ENCODE data around the gene LYRM9.
"Not testable (repeated sequence)": the region's sequence is repeated elsewhere in the genome, so short reads cannot be mapped to it uniquely, and the experiment has no call there.

Gene LYRM9

DNA sequence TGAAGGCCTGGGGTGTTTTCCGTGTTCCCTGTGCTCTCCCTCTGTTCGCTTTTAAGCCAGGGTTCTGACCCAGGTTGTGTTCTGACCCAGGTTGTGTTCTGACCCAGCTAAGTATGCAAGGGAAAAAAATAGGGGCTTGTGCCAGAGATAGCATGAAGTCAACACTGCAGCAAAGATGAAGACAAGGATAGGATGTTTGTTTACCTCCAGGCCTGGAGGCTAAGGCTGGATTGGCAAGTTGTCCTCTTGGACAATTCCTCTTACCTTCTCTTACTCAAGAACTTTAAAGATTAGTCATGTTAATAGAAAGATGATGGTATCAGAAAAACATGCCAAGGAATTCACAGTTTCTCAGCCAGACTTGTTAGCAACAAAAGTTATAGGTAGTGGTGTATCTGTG, 19.4 kb downstream of the LYRM9 start:
- DNase-seq (ENCODE audit: low read depth), result no peak

DNA sequence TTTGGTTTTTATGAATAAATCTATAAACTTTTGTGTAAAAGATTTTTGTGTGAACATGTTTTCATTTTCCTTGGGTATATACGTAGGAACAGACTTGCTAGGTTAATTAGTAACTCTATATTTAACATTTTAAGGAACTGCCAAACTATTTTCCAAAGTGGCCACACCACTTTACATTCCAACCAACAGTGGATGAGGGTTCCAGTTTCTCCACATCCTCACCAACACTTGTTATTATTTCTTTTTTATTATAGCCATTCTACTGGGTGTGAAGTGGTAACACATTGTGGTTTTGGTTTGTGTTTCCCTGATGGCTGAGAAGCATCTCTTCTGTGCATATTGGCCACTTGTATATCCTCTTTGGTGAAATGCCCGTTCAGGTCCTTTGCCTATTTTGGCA, 20.0 kb downstream of the LYRM9 start:
- DNase-seq (ENCODE audit: low read depth), result no peak

DNA sequence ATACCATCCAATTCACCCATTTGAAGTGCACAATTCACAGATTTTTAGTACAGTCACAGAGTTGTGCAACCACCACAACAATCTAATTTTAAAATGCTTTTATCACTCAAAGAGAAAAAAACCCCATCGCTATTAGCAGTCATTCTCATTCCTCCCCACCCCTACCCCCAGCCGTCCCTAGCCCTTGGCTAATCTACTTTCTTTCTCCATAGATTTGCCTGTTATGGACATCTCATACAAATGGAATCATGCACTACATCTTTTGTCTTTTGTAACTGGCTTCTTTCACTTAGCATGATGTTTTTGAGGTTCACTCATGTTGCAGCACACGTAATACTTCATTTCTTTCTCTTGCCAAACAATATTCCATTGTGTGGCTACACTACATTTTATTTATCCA, 20.4 kb downstream of the LYRM9 start:
- DNase-seq (ENCODE audit: low read depth), result no peak

DNA sequence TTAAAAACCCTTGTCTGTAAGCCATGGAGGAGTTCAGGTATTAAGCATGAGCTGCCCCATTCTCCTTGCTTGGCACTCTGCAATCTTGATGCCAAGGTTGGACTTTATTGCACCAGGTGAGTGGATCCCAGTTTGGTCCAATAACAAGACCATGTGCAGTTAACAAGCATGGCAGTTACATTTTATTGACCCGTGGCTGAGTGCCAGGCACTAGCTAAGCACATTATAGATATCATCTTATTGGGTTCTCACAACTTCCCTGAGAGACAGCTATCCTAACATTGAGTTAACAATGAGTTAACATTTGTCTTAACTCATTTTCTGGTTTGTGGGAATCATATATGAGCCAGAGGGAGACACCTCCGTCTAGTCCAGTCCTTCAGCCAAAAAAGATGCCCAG, 21.8 kb downstream of the LYRM9 start:
- no peak for DNase-seq (ENCODE audit: low read depth)

DNA sequence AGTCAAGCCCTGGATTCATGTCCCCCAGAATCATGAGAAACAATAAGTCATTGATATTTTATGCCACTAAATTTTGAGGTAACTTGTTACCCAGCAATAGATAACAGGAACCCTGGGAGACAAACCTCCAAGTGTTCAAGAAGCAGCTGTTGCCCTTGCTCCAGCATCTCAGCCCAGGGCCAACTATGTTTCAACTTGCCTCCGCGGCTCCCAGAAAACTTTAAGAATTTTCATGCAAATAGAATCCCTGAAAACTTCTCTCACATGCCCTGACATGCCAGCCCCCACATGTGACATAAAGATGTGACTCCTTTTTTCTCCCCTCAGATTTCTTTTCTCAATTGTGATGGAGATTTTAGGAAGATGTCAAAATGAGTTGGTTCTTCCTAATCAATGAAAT, 22.8 kb downstream of the LYRM9 start:
- DNase-seq (ENCODE audit: low read depth), result no peak

DNA sequence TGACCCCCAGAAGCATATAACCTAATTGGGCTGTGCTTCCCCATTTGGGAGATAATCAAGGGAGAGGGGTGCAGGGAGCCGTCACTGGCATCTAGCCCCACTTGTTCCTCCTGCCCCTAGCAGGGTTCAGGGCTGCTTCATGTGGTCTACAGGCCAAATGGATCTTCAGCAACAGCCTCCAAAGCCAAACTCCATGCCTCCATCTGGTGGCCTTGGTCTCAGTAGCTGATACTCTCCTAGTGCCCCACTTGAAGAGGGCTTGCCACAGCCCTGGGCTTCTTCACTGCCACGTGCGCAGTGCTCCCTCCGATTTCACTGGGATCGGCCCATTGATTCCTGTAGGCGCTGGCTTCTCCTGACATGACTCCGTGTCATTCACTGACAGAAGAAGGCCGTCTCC, 24.6 kb downstream of the LYRM9 start:
- no peak for DNase-seq (ENCODE audit: low read depth)

DNA sequence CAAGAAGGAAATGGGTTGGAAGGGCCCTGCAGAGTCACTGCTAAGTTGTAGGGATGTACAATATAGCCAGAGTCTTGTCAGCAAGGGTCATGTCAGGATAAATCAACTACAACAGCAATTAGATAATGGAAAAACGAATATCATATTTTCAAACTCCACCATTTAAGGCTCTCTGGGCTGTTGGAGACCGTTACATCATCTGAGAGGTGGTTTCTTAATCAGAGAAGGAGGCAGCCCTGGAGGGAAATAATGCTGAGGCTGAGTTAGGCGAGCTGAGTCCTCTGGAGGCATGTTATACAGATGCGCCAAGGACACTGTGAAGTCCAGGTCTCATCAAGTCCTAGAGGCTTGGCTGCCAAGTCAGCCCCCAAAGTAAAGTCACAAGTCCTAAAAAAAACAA, 30.3 kb downstream of the LYRM9 start:
- no peak for DNase-seq (ENCODE audit: low read depth)

DNA sequence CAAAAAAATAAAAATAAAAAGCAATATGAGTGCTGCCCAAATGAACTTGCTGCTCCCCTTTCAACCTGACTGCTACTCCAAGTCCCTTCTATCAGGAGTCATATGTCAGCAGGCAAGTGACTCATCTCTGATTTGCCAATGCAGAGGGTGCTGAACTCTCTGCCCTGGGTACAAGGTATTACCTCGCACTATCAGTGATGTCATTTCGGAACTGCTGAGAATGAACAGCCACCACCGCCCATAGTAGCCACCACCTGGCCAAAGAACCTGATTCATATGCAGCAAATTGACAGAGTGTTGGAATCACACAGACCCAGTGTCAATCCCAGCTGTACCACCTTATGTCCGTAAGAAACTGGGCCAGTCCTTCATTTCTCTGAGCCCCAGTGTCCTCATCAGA, 31.2 kb downstream of the LYRM9 start:
- no peak for DNase-seq (ENCODE audit: low read depth)

DNA sequence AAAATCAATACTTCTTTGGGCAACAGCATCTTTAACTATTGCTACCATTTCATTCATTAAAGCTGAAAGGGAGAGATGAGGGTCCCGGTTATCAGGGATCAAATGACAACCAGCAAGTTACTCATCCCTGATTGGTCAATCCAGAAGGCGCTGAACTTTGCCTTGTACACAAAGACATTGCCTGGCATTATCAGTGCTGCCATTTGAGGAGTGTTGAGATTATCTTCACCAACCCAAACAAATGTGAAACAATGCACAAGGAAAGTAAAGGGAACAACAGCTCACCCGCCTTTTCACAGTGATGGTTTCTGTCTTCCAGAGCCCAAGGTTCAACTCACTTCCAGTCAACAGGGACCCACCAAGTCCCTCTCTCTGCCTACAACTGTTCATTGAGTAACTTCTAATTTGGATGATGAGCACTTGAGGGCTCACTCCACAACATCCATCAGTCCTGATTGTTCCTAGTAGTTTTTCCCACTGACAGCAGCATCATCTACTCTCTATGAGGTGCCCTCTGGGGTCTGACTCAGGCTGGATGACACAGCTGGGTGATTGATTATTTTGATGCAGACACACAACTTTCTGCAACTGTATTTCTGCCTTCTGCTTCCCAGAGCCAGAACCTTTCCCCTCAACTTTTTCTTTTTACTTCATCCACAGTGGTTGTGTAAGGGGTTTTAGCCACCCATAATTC, 32.0 kb downstream of the LYRM9 start:
- no peak for DNase-seq (ENCODE audit: low read depth)

DNA sequence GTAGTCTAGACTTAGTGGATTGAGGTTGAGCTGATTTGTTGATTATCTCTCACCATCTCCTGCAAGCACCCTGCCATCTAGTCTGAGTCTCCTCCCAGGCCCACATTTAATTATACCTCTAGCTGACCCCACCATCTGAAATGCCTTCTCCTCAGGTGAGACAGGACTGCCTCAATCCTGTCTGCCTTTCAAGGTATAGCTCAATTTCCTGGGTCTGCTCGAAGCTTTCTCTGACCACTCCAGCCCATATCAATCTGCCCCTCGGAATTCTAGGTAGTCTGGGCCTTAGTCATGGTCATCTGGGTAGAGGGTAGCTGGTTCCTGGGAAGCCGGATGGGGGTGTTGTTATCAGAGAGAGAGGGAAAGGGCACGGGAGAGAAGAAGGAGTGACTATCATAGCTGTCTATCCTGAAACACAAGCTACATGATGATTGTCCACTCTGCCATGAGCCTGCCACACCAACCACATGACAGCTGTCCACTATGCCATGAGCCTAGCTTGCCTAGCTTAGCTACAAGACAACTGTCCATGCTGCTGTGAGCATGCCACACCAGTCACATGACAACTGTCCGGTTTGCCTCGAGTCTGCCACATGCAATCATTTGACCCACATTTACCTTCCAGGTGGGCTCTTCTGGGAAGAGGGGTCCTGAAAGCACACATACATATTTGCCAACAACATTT, 34.4 kb downstream of the LYRM9 start:
- DNase-seq (ENCODE audit: low read depth), result no peak

DNA sequence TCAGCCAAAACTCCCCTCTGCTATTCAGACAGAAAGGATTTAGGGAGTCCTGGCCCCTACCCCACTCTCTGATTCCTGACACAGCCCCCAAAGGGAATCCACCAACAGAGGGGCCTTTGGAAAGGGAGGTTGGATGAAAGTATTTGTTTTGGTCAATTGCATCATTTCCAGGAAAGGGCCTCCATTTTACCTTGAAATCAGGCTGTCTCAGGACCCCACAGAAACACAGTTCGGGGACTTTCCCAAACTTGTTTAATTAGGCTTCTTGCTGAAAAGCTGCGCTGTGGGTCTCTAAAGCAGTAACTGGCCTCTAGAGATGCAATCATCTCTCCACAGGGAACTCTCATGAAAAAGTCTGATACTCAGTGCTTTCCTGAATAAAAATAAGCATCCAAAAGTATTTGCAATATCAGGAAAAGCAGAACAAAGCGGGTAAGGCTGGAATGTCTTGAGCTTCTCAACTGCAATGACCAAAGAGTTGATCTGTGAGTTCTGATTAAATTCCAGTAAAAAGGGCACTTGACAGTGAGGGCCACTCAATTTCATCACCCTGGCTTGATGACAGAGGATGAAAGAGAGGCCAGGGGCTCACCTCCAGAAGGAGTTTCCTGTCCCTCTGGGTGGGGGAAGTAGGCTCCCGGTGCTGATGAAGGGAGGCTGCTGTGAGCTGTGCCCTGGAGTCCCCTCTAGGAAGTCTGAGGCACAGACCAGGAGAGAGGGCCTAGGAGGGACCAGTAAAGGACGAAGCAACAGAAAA, 36.3 kb downstream of the LYRM9 start:
- DNase-seq (ENCODE audit: low read depth), result no peak

DNA sequence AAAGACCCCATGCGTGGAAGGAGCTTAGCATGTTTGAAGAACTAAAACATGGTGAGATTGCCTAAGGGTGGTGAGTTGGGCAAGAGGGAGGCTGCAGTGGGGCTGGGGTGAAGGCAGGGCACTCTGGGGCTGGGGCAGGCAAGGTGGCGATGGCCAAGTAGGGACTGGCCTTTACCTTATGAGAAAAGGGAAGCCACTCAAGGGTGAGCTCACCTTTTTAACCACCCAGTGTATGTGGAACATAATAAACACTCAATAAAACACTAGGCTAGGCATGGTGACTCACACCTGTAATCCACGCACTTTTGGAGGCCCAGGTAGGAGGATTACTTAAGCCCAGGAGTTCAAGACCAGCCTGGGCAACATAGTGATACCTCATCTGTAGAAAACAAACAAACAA, 37.7 kb downstream of the LYRM9 start:
- DNase-seq (ENCODE audit: low read depth), result no peak

DNA sequence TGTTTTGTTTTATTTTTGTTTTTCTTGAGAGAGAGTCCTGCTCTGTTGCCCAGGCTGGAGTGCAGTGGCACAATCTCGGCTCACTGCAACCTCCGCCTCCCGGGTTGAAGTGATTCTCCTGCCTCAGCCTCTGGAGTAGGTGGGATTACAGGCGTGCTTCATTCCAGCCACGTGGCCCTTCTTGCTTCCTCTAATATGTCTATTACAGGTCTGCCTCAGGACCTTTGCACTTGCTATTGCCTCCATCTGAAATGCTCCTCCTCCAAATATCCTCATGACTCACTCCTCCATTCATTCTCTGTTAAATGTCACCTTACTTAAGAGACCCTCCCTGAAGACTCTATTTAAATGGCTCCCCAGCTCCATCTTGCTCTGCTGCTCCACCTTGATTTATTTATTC, 39.0 kb downstream of the LYRM9 start:
- DNase-seq (ENCODE audit: low read depth), result no peak

DNA sequence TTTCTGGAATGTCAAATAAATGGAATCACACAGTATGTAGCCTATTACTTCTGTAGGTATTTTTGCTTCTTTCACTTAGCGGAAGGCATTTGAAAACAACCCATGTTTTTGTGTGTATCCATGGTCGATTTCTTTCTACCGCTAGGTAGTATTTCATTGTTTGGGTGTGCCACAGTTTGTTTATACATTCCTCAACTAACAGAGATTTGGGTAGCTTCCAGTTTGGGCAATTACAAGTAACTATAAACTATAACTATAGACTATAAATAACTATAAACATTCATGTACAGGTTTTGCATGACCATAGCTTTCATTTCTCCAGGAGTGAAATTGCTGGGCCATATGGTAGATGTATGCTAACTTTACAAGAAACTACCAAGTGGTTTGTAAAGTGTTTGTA, 40.1 kb downstream of the LYRM9 start:
- DNase-seq (ENCODE audit: low read depth), result no peak

DNA sequence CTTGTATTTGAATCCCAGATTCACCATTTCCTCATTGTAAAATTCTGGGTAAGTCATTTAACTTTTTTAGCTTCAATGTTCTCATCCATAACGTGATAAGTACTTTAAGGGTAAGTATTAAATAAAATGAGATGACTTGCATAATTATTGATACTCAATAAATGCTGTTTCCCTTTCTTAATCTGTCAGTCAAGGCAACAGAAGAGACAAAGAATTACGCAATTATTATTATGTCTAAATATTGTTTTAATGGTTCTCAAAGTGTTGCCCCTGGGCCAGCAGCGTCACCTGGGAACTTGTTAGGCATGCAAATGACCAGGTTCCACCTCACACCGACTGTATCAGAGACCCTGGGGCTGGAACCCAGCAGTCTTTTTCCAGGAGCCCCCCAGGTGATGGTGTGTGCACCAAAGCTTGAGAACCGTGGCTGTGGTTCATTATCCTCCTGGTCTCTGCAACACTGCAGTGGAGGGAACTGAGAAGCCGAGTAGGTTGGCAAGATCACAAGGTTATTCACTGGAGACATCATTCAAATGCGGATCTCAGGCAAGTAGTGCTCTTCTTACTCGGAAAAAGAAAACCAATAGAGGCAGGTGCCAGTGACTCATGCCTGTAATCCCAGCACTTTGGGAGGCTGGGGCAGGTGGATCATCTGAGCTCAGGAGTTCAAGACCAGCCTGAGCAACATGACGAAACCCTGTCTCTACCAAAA, 43.5 kb downstream of the LYRM9 start:
- no peak for DNase-seq (ENCODE audit: low read depth)

DNA sequence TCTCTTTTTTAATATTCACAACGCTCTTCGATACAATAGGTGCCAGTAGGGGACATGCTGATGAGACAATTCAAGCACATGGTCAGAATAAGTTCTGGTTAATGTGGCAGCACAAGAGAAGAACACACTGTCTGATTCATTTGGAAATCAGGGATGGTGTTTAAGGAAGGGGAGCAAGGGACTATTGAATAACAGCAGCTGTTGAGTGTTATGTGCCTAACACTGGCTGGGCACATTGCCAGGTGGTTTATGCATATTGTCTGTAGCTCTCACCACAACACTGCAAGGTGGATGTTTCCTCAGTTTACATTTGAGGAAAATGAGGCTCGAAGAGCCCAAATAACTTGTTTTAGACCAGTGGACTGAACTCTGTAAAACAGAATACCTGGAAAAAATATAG, 44.2 kb downstream of the LYRM9 start:
- DNase-seq (ENCODE audit: low read depth), result no peak

DNA sequence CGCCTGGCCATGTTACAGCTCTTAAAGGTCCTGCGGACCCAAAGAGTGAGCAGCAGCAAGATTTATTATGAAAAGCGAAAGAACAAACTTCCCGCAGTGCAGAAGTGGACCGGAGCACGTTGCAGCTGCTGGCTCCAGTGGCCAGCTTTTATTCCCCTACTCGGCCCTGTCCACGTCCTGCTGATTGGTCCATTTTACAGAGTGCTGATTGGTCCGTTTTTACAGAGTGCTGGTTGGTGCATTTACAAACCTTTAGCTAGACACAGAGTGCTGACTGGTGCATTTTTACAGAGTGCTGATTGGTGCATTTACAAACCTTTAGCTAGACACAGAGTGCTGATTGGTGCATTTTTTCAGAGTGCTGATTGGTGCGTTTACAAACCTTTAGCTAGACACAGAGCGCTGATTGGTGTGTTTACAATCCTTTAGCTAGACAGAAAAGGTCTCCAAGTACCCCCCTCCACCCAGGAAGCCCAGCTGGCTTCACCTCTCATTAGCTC, 46.3 kb downstream of the LYRM9 start:
- not testable (repeated sequence) for DNase-seq (ENCODE audit: low read depth)

DNA sequence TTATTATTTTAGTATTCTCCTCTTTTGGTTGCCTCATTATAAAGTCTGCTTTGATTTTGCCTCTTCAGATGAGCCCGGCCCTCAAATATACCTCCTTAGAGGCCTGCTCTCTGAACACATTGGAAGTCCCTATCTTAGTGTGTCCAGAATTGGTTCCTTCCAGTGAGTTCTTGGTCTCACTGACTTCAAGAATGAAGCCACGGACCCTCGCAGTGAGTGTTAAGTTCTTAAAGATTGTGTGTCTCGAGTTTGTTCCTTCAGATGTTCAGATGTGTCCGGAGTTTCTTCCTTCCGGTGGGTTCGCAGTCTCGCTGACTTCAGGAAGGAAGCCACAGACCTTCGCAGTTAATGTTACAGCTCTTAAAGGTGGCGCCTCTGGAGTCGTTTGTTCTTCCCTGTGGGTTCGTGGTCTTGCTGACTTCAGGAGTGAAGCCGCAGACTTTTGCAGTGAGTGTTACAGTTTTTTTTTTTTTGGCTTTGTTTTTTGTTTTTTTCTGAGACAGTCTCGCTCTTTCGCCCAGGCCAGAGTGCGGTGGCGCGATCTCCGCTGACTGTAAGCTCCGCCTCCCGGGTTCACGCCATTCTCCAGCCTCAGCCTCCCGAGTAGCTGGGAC, 47.0 kb downstream of the LYRM9 start:
- DNase-seq (ENCODE audit: low read depth), result peak; percentile 0

DNA sequence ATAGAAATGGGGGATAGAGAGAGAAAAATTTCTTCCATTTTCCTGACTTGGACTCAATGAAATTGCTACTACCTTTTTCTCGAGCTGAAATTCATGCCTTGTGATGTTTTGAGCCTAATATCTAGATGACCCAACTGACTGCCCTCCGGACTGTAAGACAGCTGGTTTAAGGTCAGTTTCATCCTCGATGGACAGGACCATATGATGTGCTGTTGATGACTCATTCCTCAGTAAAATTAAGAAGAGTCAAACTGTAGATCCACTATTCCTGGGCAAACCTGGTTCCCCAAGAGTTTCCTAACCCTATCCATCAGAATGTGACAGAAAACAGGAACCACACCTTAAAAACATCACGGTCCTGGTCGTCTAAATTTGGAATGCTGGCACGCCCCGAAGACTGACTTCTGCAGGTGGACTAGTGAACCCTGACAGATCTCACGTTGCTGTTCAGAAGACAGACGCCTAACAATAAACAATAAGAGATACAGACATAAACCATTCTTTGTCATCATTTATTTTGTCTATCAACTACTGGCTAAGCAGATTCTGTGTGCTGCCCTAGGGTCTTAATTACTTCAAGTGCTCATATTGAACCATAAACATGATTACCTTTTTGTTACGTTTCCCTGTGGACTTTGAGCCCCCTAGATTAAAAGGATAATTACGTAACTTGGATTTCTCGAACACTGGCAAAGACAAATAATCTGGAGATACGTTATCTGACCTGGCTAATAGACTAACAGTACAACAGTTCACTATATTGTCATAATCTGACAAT, 47.7 kb downstream of the LYRM9 start:
- DNase-seq (ENCODE audit: low read depth), result no peak

DNA sequence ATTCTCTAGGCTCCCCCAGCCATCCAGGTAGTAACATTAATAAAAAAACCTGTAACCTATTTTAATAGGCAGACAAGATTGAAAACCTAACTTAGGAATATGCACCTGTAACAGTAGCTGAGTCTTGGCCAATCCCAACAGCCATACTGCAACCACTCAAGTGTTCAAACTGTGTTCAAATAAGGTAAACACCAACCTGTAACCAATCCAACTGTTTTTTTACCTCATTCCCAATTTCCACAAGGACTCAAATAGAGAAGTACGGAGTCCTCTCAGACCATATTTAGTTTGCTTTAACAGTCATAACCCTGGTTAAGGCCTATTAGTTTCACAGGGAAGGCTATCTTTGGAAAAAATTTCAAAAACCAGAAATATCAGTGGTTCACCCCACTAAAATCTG, 52.5 kb downstream of the LYRM9 start:
- DNase-seq (ENCODE audit: low read depth), result no peak

DNA sequence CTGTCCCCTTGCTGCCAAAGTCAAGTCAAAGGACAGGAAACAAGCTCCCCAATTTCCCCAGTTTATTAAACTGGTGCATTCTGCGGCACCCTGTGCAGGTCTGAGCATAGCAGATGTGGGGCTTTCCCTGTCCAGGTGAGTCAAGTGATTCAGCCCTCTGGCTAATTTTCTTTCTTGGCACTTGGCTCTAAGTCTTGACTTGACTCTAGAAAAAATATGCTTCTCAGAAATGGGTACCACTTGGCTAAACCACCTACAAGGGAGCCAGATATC, 52.8 kb downstream of the LYRM9 start:
- not testable (repeated sequence) for DNase-seq (ENCODE audit: low read depth)

Data from T follicular helper cell (primary cell).